SJSA1 (cell line): ENCODE measurements around the gene SH3RF2. TPM values are rescaled to one million over a fixed set of nuclear protein-coding genes. Genes with fewer than 3 reads are reported as not detected.
"Not testable (repeated sequence)": the region's sequence is repeated elsewhere in the genome, so short reads cannot be mapped to it uniquely, and the experiment has no call there.

Experiments used
- DNase-seq, 2 experiments: peaks; one replicate each; pipeline ENCODE4 v3.0.0-alpha.2; 2015 to 2020; ENCODE audit warnings: low spot score in 2 of 2, low read depth in 1 of 2
- H3K27ac ChIP-seq: fragments of 250-450 bp; sonication (Bioruptor Pico); 2 replicates; pipeline ENCODE4 v1.5.1; 2020; ENCODE audit warnings: mild to moderate bottlenecking, moderate library complexity
- H3K27me3 ChIP-seq: fragments of 250-450 bp; sonication (Bioruptor Pico); replicated peaks from 2 replicates; pipeline ENCODE4 v1.5.1; 2020; ENCODE audit warnings: mild to moderate bottlenecking, moderate library complexity
- H3K36me3 ChIP-seq: fragments of 250-450 bp; sonication (Bioruptor Pico); 2 replicates; pipeline ENCODE4 v1.5.1; 2020; ENCODE audit warnings: mild to moderate bottlenecking
- H3K4me1 ChIP-seq: fragments of 250-450 bp; sonication (Bioruptor Pico); replicated peaks from 2 replicates; pipeline ENCODE4 v1.6.1; 2021; ENCODE audit warnings: mild to moderate bottlenecking
- H3K4me3 ChIP-seq: fragments of 250-450 bp; sonication (Bioruptor Pico); 2 replicates; pipeline ENCODE4 v1.5.1; 2020; ENCODE audit warnings: mild to moderate bottlenecking
- H3K9me3 ChIP-seq: fragments of 250-450 bp; sonication (Bioruptor Pico); replicated peaks from 2 replicates; pipeline ENCODE4 v1.5.1; 2020; ENCODE audit warnings: mild to moderate bottlenecking
- total RNA-seq: library from RNA; depleted of rRNA; stranded (reverse); fragments of >200 nt; shearing (Covaris generic); gene quantifications from 2 replicates; pipeline ENCODE4 v1.2.3, GENCODE V29; 2014

Gene SH3RF2
- total RNA-seq, 1 experiment from 2014 or later = 23.1 TPM

DNA sequence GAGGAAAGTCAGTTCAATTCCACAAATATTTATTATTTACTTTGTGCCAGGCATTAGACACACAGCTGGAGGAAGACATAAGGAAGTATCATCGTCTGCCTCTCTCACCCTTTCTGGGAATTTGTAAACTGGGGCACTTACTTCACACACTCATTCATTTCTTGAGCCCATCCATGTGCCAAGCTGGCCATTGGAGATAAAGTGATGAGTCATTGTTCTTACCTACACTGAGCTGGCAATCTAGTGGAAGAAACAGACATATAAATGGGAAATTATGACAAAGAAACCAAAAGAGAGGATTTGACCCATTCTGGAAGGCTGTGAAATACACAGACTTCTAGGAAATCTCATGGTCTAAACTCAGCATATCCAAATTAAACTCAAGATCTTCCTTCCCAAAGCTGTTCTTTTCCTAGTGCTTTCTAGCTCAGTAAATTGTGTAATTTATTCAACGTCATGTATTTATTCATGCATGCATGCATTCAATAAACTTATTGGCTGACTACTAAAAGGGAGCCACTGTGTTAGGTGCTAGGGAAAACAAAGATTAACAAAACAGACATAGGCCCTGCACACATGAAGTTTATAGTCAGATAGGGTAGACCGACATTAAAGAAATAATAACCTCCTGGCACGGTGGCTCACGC is 65.3 kb downstream of the SH3RF2 start:
- no peak for DNase-seq
- H3K27ac ChIP-seq = no peak overlapping the region
- peaks cover 8% of the 10 kb centered on the region; the same call in 1 of the 2 replicates for H3K4me1 ChIP-seq
- H3K36me3 ChIP-seq = peaks cover 59% of the 10 kb centered on the region
- H3K27me3 ChIP-seq = no peaks in the 10 kb centered on the region
- H3K4me3 ChIP-seq = no peak overlapping the region
- H3K9me3 ChIP-seq = no peaks in the 10 kb centered on the region

GRCh38 chr5:146002491-146002890 is 66.1 kb downstream of the SH3RF2 start:
- H3K27ac ChIP-seq = no peak overlapping the region
- DNase-seq = no peak
- peaks cover 8% of the 10 kb centered on the region; the same call in 1 of the 2 replicates for H3K4me1 ChIP-seq
- peaks cover 60% of the 10 kb centered on the region for H3K36me3 ChIP-seq
- H3K4me3 ChIP-seq = no peak overlapping the region
- no peaks in the 10 kb centered on the region for H3K27me3 ChIP-seq
- H3K9me3 ChIP-seq = no peaks in the 10 kb centered on the region

DNA sequence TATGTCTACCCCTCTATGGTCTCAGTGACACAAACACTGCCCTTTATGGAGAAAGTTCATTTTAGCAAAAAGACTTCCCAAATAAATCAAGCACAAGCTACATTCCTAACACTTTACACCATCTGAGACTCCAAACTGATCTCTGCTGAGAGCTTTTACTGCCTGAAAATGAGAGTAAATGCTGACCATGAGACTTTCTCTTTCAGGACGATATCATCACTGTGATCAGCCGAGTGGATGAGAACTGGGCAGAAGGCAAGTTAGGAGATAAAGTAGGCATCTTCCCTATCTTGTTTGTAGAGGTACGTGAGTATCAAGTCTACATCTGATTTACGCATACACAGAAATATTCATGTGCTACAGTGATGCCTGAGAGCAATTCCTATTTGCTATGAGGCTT is 67.5 kb downstream of the SH3RF2 start:
- Histone ChIP-seq H3K4me3 (no peak overlapping the region), H3K9me3 (no peaks in the 10 kb centered on the region), H3K27me3 (no peaks in the 10 kb centered on the region), H3K36me3 (peaks cover 65% of the 10 kb centered on the region), H3K27ac (no peak overlapping the region), H3K4me1 (peaks cover 10% of the 10 kb centered on the region; the same call in 1 of the 2 replicates)
- no peak for DNase-seq

GRCh38 chr5:146005264-146005663 is 68.9 kb downstream of the SH3RF2 start:
- DNase-seq = no peak
- Histone ChIP-seq H3K36me3 (peaks cover 66% of the 10 kb centered on the region), H3K4me1 (peaks cover 13% of the 10 kb centered on the region; the same call in 1 of the 2 replicates), H3K27me3 (no peaks in the 10 kb centered on the region), H3K27ac (no peak overlapping the region), H3K9me3 (no peaks in the 10 kb centered on the region), H3K4me3 (no peak overlapping the region)

DNA sequence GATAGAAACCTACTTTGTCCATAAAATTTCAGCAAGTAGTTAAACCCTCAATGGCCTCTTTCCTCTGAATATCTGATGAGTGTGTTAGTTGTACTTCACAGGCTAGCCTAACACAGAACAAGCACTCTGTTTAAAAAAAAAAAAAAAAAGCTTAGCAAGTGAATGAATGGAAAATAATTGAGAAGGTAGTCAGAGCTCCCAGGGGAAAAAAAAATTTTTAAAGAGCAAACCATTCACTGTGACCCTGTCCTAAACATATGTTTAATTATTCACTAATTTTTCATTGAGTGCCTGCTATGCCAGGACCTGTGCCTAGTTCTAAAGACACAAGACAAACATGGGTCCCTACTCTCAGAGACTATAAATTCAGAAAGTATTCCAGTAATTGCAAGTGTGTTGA is 69.3 kb downstream of the SH3RF2 start:
- no peak for DNase-seq
- no peak overlapping the region for H3K27ac ChIP-seq
- peaks cover 13% of the 10 kb centered on the region; the same call in 1 of the 2 replicates for H3K4me1 ChIP-seq
- no peaks in the 10 kb centered on the region for H3K9me3 ChIP-seq
- no peaks in the 10 kb centered on the region for H3K27me3 ChIP-seq
- H3K36me3 ChIP-seq = peaks cover 63% of the 10 kb centered on the region
- no peak overlapping the region for H3K4me3 ChIP-seq

- Histone ChIP-seq H3K9me3 (no peaks in the 10 kb centered on the region), H3K27ac (no peak overlapping the region), H3K36me3 (peaks cover 54% of the 10 kb centered on the region), H3K27me3 (no peaks in the 10 kb centered on the region), H3K4me3 (no peak overlapping the region), H3K4me1 (0 out of 2 replicates have a peak, but pooled peaks cover 7% of the 10 kb centered on the region)
- DNase-seq = no peak
Observed at GRCh38 chr5:146006470-146007190, 70.3 kb downstream of the SH3RF2 start.

- peaks cover 49% of the 10 kb centered on the region for H3K36me3 ChIP-seq
- no peak for DNase-seq
- H3K27me3 ChIP-seq = no peaks in the 10 kb centered on the region
- no peak overlapping the region for H3K4me3 ChIP-seq
- H3K27ac ChIP-seq = no peak overlapping the region
- H3K4me1 ChIP-seq = 0 out of 2 replicates have a peak, but pooled peaks cover 5% of the 10 kb centered on the region
- no peaks in the 10 kb centered on the region for H3K9me3 ChIP-seq
Observed at GRCh38 chr5:146007270-146007669, 70.9 kb downstream of the SH3RF2 start.

- Histone ChIP-seq H3K9me3 (no peaks in the 10 kb centered on the region), H3K4me1 (0 out of 2 replicates have a peak, but pooled peaks cover 5% of the 10 kb centered on the region), H3K4me3 (no peak overlapping the region), H3K27me3 (no peaks in the 10 kb centered on the region), H3K27ac (no peak overlapping the region), H3K36me3 (peaks cover 51% of the 10 kb centered on the region)
- DNase-seq = no peak
Observed at GRCh38 chr5:146007989-146008388, 71.6 kb downstream of the SH3RF2 start.

GRCh38 chr5:146009020-146009419 is 72.6 kb downstream of the SH3RF2 start:
- no peak overlapping the region for H3K4me3 ChIP-seq
- H3K4me1 ChIP-seq = 0 out of 2 replicates have a peak, but pooled peaks cover 5% of the 10 kb centered on the region
- H3K9me3 ChIP-seq = no peaks in the 10 kb centered on the region
- H3K27me3 ChIP-seq = no peaks in the 10 kb centered on the region
- H3K36me3 ChIP-seq = peaks cover 56% of the 10 kb centered on the region
- no peak for DNase-seq
- no peak overlapping the region for H3K27ac ChIP-seq

DNA sequence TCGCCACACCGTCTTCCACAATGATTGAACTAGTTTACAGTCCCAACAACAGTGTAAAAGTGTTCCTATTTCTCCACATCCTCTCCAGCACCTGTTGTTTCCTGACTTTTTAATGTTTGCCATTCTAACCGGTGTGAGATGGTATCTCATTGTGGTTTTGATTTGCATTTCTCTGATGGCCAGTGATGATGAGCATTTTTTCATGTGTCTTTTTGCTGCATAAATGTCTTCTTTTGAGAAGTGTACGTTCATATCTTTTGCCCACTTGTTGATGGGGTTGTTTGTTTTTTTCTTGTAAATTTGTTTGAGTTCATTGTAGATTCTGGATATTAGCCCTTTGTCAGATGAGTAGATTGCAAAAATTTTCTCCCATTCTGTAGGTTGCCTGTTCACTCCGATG is 74.1 kb downstream of the SH3RF2 start:
- H3K27ac ChIP-seq, DNase-seq, H3K9me3 ChIP-seq, H3K27me3 ChIP-seq, H3K4me3 ChIP-seq, H3K4me1 ChIP-seq: not testable (repeated sequence)
- H3K36me3 ChIP-seq = peaks cover 63% of the 10 kb centered on the region

GRCh38 chr5:146013761-146014160 is 77.4 kb downstream of the SH3RF2 start:
- no peak overlapping the region for H3K27ac ChIP-seq
- no peak for DNase-seq
- no peaks in the 10 kb centered on the region for H3K9me3 ChIP-seq
- H3K4me3 ChIP-seq = no peak overlapping the region
- no peaks in the 10 kb centered on the region for H3K27me3 ChIP-seq
- H3K36me3 ChIP-seq = peaks cover 62% of the 10 kb centered on the region
- H3K4me1 ChIP-seq = peaks cover 11% of the 10 kb centered on the region

DNA sequence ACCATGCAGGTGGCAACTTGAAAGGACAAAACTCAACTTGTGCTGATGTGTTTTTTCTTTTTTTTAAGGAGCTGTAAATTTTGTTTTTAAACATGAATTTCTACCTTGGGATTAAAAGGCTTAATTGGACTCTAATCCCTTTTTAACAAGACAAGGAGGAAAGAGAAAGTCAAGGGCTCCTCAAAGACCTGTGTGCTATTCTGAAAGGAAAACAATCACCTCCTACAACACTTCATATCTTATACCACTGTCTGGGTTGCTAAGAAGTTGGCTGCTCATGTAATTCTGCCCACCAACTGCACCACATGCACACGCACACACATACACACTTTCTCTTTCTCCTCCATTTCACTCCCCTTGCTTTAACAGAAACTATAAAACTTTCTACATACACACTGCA is 78.6 kb downstream of the SH3RF2 start:
- H3K36me3 ChIP-seq = peaks cover 54% of the 10 kb centered on the region
- H3K27ac ChIP-seq = no peak overlapping the region
- no peaks in the 10 kb centered on the region for H3K27me3 ChIP-seq
- no peaks in the 10 kb centered on the region for H3K9me3 ChIP-seq
- H3K4me3 ChIP-seq = no peak overlapping the region
- H3K4me1 ChIP-seq = peaks cover 13% of the 10 kb centered on the region
- DNase-seq = no peak

GRCh38 chr5:146016764-146017484 is 80.5 kb downstream of the SH3RF2 start:
- Histone ChIP-seq H3K27me3 (no peaks in the 10 kb centered on the region), H3K4me3 (no peak overlapping the region), H3K36me3 (peaks cover 63% of the 10 kb centered on the region), H3K4me1 (peaks cover 13% of the 10 kb centered on the region), H3K27ac (no peak overlapping the region), H3K9me3 (no peaks in the 10 kb centered on the region)
- no peak for DNase-seq
